SK-N-MC (cell line): ENCODE measurements around the gene UBE3C.

Experiments
- EZH2 ChIP-seq: fragments of 200-600 bp; sonication (generic); IDR thresholded peaks from one replicate; pipeline ENCODE4 v1.6.1; 2017; ENCODE audit warnings: antibody characterized with exemption
- FOXP2 ChIP-seq: optimal IDR thresholded peaks from 2 replicates; pipeline ENCODE3; 2011; ENCODE audit warnings: mild to moderate bottlenecking, moderate library complexity; ENCODE audit not compliant: insufficient read depth; ENCODE audit errors: extremely low read length, control extremely low read depth
- POLR2AphosphoS5 ChIP-seq: IDR thresholded peaks from 2 replicates; pipeline ENCODE4 v1.6.1; 2012; ENCODE audit warnings: mild to moderate bottlenecking, low read depth, low read length, borderline replicate concordance

DNA sequence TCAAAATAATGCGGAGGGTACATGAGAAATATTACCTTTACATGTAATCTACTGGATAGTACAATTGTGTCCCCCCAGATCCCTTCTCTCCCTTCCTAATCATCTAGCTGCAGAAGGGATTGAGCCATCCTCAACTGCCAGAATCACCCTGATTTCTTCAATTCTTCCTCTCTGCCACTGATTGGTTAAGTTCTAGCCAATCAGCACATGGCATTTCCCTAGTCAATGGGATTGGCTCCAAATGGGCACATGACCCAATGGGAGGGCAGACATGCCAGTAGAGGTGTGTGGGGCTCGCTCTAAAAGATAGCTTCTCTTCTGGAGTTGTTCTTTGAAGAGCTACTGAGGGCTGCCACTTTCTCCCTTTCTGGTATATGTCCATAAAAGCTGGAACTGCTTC is 20.9 kb upstream of the UBE3C start:
- TF ChIP-seq POLR2AphosphoS5 (no peak), EZH2 (no peak), FOXP2 (no peak)
